Mammary epithelial cell (primary cell): Measurements from ENCODE around the gene UNC5C.

Source experiments
- CTCF ChIP-seq, 2 donors: IDR thresholded peaks in 1 of 2; conservative IDR thresholded peaks in 1 of 2; 2 replicates each; pipeline ENCODE4 v1.5.1; 2011 to 2012; ENCODE audit warnings: inconsistent platforms in 2 of 2, low read length in 2 of 2, mild to moderate bottlenecking in 2 of 2, control low read depth in 1 of 2, low read depth in 1 of 2; ENCODE audit not compliant: insufficient read depth in 1 of 2; ENCODE audit errors: extremely low read depth in 1 of 2
- EZH2 ChIP-seq: IDR thresholded peaks from 2 replicates; pipeline ENCODE4 v1.6.1; 2012; ENCODE audit warnings: low read length, inconsistent platforms, borderline replicate concordance

GRCh38 chr4:95214408-95214807 is 334.4 kb downstream of the UNC5C start:
- no peak for TF ChIP-seq EZH2
- TF ChIP-seq CTCF (conservative IDR thresholded peaks at IDR 0.05 in 1 of 2, IDR thresholded peaks at IDR 0.05 in 1 of 2; ENCODE audit: extremely low read depth in 1 of 2, insufficient read depth in 1 of 2, low read depth in 1 of 2, low read length in 2 of 2) = no peak
